Peyer's patch (tissue), 4 donors: ENCODE data around the gene DDX55. TPM values are rescaled to one million over a fixed set of nuclear protein-coding genes. Genes with fewer than 3 reads are reported as not detected.

ENCODE experiments used
- DNase-seq, 3 donors: peaks; one replicate each; pipeline ENCODE4 v3.0.0-alpha.2; 2017 to 2019
- H3K27ac ChIP-seq, 4 donors: fragments of 200-600 bp; sonication (generic); one replicate each; pipeline ENCODE4 v1.5.1; 2016 to 2019
- H3K27me3 ChIP-seq, 2 donors: fragments of 200-600 bp; sonication (generic); one replicate each; pipeline ENCODE4 v1.5.1; 2019
- H3K36me3 ChIP-seq, 3 donors: fragments of 200-600 bp; sonication (generic); one replicate each; pipeline ENCODE4 v1.5.1; 2016 to 2019
- H3K4me1 ChIP-seq, 4 donors: fragments of 200-600 bp; sonication (generic); one replicate each; pipeline ENCODE4 v1.5.1; 2016 to 2019
- H3K4me3 ChIP-seq, 4 donors: fragments of 200-600 bp; sonication (generic); 1 replicate in 3 of 4; 2 replicates in 1 of 4; pipeline ENCODE4 v1.5.1; 2016 to 2019; ENCODE audit warnings: mild to moderate bottlenecking in 1 of 4
- H3K9me3 ChIP-seq, 4 donors: fragments of 200-600 bp; sonication (generic); one replicate each; pipeline ENCODE4 v1.5.1; 2016 to 2019; ENCODE audit warnings: mild to moderate bottlenecking in 1 of 4
- CTCF ChIP-seq, 6 experiments: fragments of 450-650 bp in 4 of 6; fragments of 200-600 bp in 2 of 6; sonication (generic) in 1 of 6; IDR thresholded peaks; one replicate each; pipeline ENCODE4 v1.5.1; 2017 to 2019; ENCODE audit warnings: antibody characterized with exemption in 6 of 6, mild to moderate bottlenecking in 3 of 6, moderate library complexity in 1 of 6
- POLR2A ChIP-seq, 2 donors: fragments of 450-650 bp; IDR thresholded peaks; one replicate each; pipeline ENCODE4 v1.5.1; 2017; ENCODE audit warnings: antibody characterized with exemption in 2 of 2, mild to moderate bottlenecking in 2 of 2, moderate library complexity in 2 of 2
- total RNA-seq, 4 donors: library from RNA; depleted of rRNA; stranded (reverse); fragments of >200 nt; gene quantifications; one replicate each; pipeline ENCODE4 v1.1.0, GENCODE V29; 2016

DDX55 gene
- total RNA-seq, 4 donors from 2014 or later = 15.2 to 47.9 (median 24.4) TPM

GRCh38 chr12:123614531-123614930, 12.6 kb downstream of the DDX55 start:
- peaks cover 0 to 88% (median 0%) of the 10 kb centered on the region in 3 donors for H3K36me3 ChIP-seq
- no peaks in the 10 kb centered on the region for H3K9me3 ChIP-seq
- no peak overlapping the region for H3K4me3 ChIP-seq
- no peak overlapping the region for H3K27ac ChIP-seq
- DNase-seq = no peak
- TF ChIP-seq POLR2A (IDR thresholded peaks at IDR 0.05) (no peak), CTCF (IDR thresholded peaks at IDR 0.05) (no peak)
- no peaks in the 10 kb centered on the region for H3K27me3 ChIP-seq
- no peaks in the 10 kb centered on the region for H3K4me1 ChIP-seq

DNA sequence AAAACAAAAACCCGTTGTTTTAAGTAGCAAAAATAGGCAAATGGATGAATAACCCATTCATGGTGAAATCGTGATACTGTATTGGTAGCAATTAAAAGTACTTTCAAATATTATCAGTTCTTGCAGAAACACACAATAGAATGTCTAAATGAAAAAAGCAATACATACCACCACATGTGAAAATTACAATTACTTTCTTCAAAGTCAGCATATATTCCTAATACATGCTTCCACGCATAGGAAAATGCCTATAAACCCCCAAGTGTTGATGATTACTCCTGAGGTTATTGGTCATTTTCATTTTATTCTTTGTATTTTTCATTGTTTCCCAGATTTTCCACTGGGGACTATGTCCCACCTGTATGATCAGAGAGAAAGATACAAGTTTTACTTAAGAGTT, 15.2 kb downstream of the DDX55 start:
- H3K9me3 ChIP-seq = no peaks in the 10 kb centered on the region
- no peak overlapping the region for H3K4me3 ChIP-seq
- no peak for TF ChIP-seq CTCF (IDR thresholded peaks at IDR 0.05)
- TF ChIP-seq POLR2A (IDR thresholded peaks at IDR 0.05) = no peak
- no peak overlapping the region for H3K27ac ChIP-seq
- H3K27me3 ChIP-seq = no peaks in the 10 kb centered on the region
- no peak for DNase-seq
- no peaks in the 10 kb centered on the region for H3K4me1 ChIP-seq
- peaks cover 0 to 88% (median 0%) of the 10 kb centered on the region in 3 donors for H3K36me3 ChIP-seq

DNA sequence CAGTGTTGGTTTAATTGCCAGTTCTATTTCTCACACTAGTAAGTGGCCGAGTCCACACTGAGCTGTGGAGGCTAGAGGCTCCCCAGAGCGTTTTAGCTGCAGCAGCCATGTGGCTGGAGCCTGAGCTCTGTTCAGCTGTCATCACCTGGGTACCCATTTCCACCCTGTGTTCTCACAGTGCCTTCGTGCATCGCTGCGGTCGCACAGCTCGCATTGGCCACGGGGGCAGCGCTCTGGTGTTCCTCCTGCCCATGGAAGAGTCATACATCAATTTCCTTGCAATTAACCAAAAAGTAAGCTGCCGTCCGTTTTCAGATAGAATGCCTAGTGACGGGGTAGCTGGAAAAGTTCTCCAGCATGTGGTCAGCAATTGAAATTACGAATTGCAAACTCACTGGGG, 15.7 kb downstream of the DDX55 start:
- TF ChIP-seq CTCF (IDR thresholded peaks at IDR 0.05) = no peak
- TF ChIP-seq POLR2A (IDR thresholded peaks at IDR 0.05) = no peak
- DNase-seq = no peak

DNA sequence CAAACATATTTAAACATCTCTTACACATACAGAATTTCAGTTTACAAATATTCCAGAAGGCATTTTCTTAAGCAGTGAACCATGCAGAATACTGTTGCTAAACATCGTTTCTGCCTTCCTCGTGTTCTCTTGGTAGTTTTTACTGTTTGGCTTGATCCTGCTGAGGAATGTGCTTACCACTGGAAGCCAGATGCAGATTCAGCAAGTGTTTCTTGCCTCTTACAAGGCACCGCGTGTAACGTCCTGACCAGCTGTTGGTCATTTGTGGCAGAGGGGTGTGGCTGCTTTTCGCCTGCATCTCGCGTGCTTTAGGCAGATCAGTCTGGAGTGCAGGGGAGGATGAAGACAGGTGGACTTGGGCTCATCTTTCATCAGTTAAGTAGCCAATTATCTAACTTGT, 19.2 kb downstream of the DDX55 start:
- H3K4me1 ChIP-seq = no peaks in the 10 kb centered on the region
- DNase-seq = no peak
- no peak for TF ChIP-seq CTCF (IDR thresholded peaks at IDR 0.05)
- no peak for TF ChIP-seq POLR2A (IDR thresholded peaks at IDR 0.05)
- H3K9me3 ChIP-seq = no peaks in the 10 kb centered on the region
- no peaks in the 10 kb centered on the region for H3K27me3 ChIP-seq
- no peak overlapping the region for H3K27ac ChIP-seq
- no peak overlapping the region for H3K4me3 ChIP-seq
- H3K36me3 ChIP-seq = peaks cover 0 to 85% (median 0%) of the 10 kb centered on the region in 3 donors

More for the DNA sequence above, 15.7 kb downstream of the DDX55 start:
- Histone ChIP-seq H3K4me3 (no peak overlapping the region), H3K36me3 (peaks cover 0 to 88% (median 0%) of the 10 kb centered on the region in 3 donors), H3K27ac (no peak overlapping the region), H3K9me3 (no peaks in the 10 kb centered on the region), H3K4me1 (no peaks in the 10 kb centered on the region), H3K27me3 (no peaks in the 10 kb centered on the region)

DNA sequence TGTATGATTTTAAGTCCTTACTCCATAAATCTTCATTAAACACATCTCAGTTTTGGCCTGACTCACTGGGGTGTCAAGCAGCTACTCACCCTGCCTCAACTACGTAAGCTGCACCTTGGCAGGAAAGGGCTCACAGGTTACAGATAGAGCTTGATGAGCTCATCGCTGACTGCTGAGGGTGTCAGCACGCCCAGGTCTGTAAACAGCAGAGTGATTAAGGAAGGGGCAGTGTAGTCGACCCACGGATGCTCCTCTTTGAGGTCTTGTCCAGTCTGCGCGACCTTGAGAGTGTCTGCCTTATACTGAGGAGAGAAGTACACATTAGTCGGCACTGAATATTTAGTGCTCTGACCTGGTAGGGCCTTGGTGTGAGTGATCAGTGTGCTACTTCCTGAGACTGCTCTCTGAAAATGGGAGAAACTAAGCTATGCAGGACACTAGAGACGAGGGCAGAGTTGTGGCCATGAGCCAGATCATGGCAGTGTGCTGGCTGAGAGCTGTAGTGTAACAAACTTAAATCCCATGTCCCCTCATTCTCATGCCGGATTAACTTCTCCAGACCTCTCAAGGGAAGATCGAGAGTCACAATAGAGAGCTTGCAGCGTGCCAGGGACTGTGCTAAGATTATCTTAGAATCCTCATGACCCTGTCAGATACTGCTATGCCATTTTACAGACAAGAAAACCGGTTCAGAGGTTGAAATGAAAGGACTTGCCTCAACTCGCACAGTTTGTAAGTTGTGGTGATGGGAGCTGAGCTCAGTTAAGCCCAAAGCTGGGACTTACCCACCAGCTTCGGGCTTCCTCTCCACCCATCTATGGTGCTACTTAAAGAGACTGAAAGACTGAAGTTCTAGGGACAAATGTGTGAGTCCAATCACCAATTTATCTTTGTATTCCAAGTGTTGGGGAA, 20.0 kb downstream of the DDX55 start:
- no peak for DNase-seq
- peaks cover 0 to 85% (median 0%) of the 10 kb centered on the region in 3 donors for H3K36me3 ChIP-seq

More for the DNA sequence above, 20.0 kb downstream of the DDX55 start:
- no peaks in the 10 kb centered on the region for H3K4me1 ChIP-seq
- no peak overlapping the region for H3K27ac ChIP-seq
- TF ChIP-seq POLR2A (IDR thresholded peaks at IDR 0.05) (no peak), CTCF (IDR thresholded peaks at IDR 0.05) (no peak)
- H3K9me3 ChIP-seq = no peaks in the 10 kb centered on the region
- H3K27me3 ChIP-seq = no peaks in the 10 kb centered on the region
- no peak overlapping the region for H3K4me3 ChIP-seq
